ENCODE data around the gene SERPINA3.

GRCh38 chr14:94663965-94664704 lies 51.9 kb downstream of the SERPINA3 start:
- TF ChIP-seq CTCF (IDR thresholded peaks at IDR 0.05) (no peak), POLR2A (IDR thresholded peaks at IDR 0.05) (no peak)
